22Rv1 (cell line): ENCODE data around the gene SLX4.

ENCODE experiments used
- H3K27ac ChIP-seq: fragments of 450-650 bp; 2 replicates; pipeline ENCODE4 v1.5.1; 2017
- CTCF ChIP-seq: fragments of 450-650 bp; IDR thresholded peaks from 2 replicates; pipeline ENCODE4 v1.5.1; 2017; ENCODE audit warnings: mild to moderate bottlenecking
- ZFX ChIP-seq: fragments of 450-650 bp; IDR thresholded peaks from 2 replicates; pipeline ENCODE4 v1.6.1; 2017; ENCODE audit warnings: antibody characterized with exemption, borderline replicate concordance

SLX4 gene

GRCh38 chr16:3645108-3645503, 33.7 kb upstream of the SLX4 start:
- peak overlapping the region; percentile 95 for H3K27ac ChIP-seq
- TF ChIP-seq CTCF (no peak), ZFX (no peak)

DNA sequence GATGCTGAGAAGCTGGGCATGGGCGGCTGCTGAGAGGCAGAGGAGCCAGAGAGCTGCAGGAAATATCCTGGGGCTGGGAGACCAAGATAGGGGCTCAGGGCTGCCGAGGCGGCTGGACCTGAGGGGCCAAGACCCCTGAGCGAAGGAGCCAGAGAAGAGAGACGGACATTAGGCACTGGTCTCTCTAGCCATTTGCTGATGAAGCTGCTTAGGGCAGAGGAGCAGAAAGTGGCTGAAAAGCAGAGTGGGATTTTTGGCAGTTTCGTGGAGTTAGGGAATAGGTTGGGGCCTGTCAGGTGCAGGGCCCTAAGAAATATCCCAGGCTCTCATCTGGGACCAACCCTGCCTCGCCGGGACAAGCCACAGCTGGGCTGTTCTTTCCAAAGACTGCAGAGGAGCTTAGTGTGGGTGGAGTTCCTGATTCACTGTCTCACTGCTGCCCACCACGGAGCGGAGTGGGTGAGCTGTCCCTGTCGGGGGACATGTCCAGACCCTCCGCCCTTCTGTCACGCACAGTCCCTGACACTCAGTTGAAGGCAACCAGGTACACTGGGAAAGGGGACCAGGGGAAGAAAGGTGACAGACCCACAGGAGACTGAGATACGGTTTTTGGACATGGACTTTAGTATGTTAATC, 31.8 kb upstream of the SLX4 start:
- TF ChIP-seq CTCF = no peak
- no peak for TF ChIP-seq ZFX
- peak overlapping the region; percentile 95 for H3K27ac ChIP-seq

GRCh38 chr16:3642397-3643094, 31.1 kb upstream of the SLX4 start:
- TF ChIP-seq CTCF = no peak
- TF ChIP-seq ZFX = no peak
- H3K27ac ChIP-seq = peak overlapping the region; percentile 95

DNA sequence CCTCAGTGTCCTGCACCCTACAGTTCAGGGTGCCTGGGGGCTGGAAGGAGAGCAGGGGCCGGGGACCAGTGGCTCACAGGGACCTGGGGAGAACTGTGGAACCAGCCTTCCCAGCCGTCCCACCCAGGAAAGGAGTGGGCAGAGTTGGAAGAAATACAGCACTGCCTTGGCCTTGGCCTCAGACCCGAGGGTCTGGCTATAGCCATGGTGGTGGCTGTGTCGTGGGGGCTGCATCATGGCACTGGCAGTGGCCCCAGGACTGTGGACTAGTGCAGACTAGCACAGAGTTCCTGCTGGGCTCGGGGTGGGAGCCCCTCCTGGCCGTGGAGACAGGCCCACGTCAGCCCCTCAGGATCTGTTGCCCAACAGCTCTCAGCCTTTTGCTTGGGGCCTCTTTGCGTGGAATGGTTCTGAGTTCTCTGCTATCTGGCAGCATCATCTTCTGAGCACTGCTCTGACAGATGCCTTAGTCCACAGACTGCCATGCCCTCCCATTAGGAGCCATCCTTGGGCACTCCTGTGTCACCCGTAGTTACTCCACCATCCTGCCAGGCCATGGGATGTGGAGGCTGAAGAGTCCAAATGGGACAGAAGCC, 30.5 kb upstream of the SLX4 start:
- TF ChIP-seq ZFX (no peak), CTCF (no peak)

DNA sequence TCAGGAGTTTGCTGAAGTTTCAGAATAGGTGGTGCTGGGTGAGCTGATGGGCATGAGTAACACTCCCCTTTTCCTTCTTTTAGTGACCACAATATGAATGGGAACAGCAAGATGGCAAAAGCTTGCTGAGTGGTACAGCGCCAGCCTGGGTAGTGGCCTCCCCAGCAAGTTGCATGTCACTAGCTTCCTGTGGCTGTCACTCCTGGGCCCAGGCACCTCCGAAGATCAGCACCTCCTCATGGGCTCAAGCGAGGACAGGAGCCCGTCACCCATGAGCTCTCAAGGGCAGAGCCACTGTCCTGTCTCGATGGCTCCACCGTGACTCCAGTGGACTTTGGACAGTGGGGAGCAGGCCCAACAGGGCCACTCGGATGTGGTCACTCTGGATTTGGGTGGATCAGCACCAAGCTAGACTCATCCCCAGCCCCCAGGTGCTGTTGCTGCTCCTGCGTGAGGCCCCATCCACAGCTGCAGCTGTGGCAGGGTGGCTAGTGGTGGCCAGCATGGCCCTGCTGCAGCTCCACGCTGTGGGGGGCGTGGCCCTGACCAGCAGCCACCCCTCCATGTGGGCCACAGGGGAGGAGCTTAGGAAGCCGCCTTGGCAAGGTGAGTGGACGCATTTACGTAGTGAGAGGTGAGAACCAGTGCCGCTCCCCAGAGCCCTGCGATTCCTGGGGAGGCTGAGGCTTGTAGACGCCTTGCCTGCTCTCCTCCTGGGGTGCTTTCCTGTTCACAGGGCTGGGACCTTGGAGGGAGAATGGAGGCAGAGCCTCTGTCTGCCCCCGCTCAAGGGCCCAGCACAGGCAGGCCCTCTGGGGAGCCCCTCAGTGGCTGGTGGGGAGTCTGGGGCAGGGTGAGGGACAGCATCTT, 29.5 kb upstream of the SLX4 start:
- no peak overlapping the region; the same call in 1 of the 2 replicates for H3K27ac ChIP-seq
- TF ChIP-seq CTCF = no peak
- TF ChIP-seq ZFX = no peak

More for the DNA sequence above, 30.5 kb upstream of the SLX4 start:
- peak overlapping the region; percentile 95 for H3K27ac ChIP-seq

GRCh38 chr16:3640207-3640606, 28.8 kb upstream of the SLX4 start:
- no peak for TF ChIP-seq CTCF
- no peak for TF ChIP-seq ZFX
- no peak overlapping the region; the same call in 1 of the 2 replicates for H3K27ac ChIP-seq
